H9 (cell line): Measurements from ENCODE around the gene GARNL3. TPM values are rescaled to one million over a fixed set of nuclear protein-coding genes. Genes with fewer than 3 reads are reported as not detected.

Experiments used
- DNase-seq: peaks from one replicate; pipeline ENCODE4 v3.0.0-alpha.2; 2017
- H2AFZ ChIP-seq: one replicate; pipeline ENCODE4 v1.6.1; 2013; ENCODE audit warnings: mild to moderate bottlenecking, low read length, control low read depth, moderate library complexity
- H2AK5ac ChIP-seq: 2 replicates; pipeline ENCODE4 v1.6.1; 2013; ENCODE audit warnings: low read length, control low read depth, mixed read lengths; ENCODE audit not compliant: insufficient read length
- H2BK120ac ChIP-seq: one replicate; pipeline ENCODE4 v1.6.1; 2013; ENCODE audit warnings: low read depth, mild to moderate bottlenecking, low read length, control low read depth, inconsistent platforms; ENCODE audit not compliant: poor library complexity, severe bottlenecking
- H2BK12ac ChIP-seq: 2 replicates; pipeline ENCODE4 v1.6.1; 2013; ENCODE audit warnings: low read length, control low read depth, mixed read lengths, low read depth; ENCODE audit not compliant: insufficient read length
- H2BK15ac ChIP-seq: 2 replicates; pipeline ENCODE4 v1.6.1; 2013; ENCODE audit warnings: low read depth, low read length, control low read depth
- H2BK20ac ChIP-seq: one replicate; pipeline ENCODE4 v1.6.1; 2013; ENCODE audit warnings: low read depth, mild to moderate bottlenecking, low read length, control low read depth, inconsistent platforms; ENCODE audit not compliant: poor library complexity, severe bottlenecking
- H2BK5ac ChIP-seq: 2 replicates; pipeline ENCODE4 v1.6.1; 2013; ENCODE audit warnings: low read length, control low read depth, mixed read lengths; ENCODE audit not compliant: insufficient read length
- H3K14ac ChIP-seq: 2 replicates; pipeline ENCODE4 v1.6.1; 2013; ENCODE audit warnings: low read length, control low read depth; ENCODE audit not compliant: insufficient read depth
- H3K18ac ChIP-seq: 2 replicates; pipeline ENCODE4 v1.6.1; 2013; ENCODE audit warnings: low read depth, mild to moderate bottlenecking, mixed read lengths, low read length, control low read depth; ENCODE audit not compliant: insufficient read length
- H3K23ac ChIP-seq: 2 replicates; pipeline ENCODE4 v1.6.1; 2013; ENCODE audit warnings: low read length, control low read depth, mixed read lengths, low read depth; ENCODE audit not compliant: insufficient read length
- H3K23me2 ChIP-seq: 2 replicates; pipeline ENCODE4 v1.6.1; 2013; ENCODE audit warnings: low read depth, mild to moderate bottlenecking, mixed read lengths, low read length, control low read depth; ENCODE audit not compliant: insufficient read length, poor library complexity, severe bottlenecking
- H3K27ac ChIP-seq: 2 replicates; pipeline ENCODE4 v1.5.1; 2013; ENCODE audit warnings: low read length, control low read depth, mixed read lengths, low read depth; ENCODE audit not compliant: insufficient read length
- H3K27me3 ChIP-seq: 2 replicates; pipeline ENCODE4 v1.6.1; 2013; ENCODE audit warnings: low read length, control low read depth, inconsistent platforms; ENCODE audit not compliant: insufficient read depth
- H3K4ac ChIP-seq: 2 replicates; pipeline ENCODE4 v1.6.1; 2013; ENCODE audit warnings: low read depth, mild to moderate bottlenecking, control low read depth, inconsistent platforms, low read length, moderate library complexity
- H3K4me1 ChIP-seq: 2 replicates; pipeline ENCODE4 v1.6.1; 2013; ENCODE audit warnings: low read length, control low read depth, inconsistent platforms; ENCODE audit not compliant: insufficient read depth
- H3K4me2 ChIP-seq: 2 replicates; pipeline ENCODE4 v1.6.1; 2013; ENCODE audit warnings: low read length, control low read depth, mixed read lengths; ENCODE audit not compliant: insufficient read length, insufficient read depth
- H3K56ac ChIP-seq: 2 replicates; pipeline ENCODE4 v1.6.1; 2013; ENCODE audit warnings: low read depth, mild to moderate bottlenecking, mixed read lengths, low read length, control low read depth; ENCODE audit not compliant: insufficient read length
- H3K79me1 ChIP-seq: 2 replicates; pipeline ENCODE4 v1.6.1; 2013; ENCODE audit warnings: low read depth, mild to moderate bottlenecking, moderate library complexity, low read length, control low read depth, inconsistent platforms; ENCODE audit not compliant: insufficient read depth, poor library complexity, severe bottlenecking
- H3K79me2 ChIP-seq: 2 replicates; pipeline ENCODE4 v1.6.1; 2013; ENCODE audit warnings: low read length, control low read depth, inconsistent platforms; ENCODE audit not compliant: insufficient read depth
- H3K9ac ChIP-seq: 2 replicates; pipeline ENCODE4 v1.6.1; 2013; ENCODE audit warnings: low read length, control low read depth, mixed read lengths; ENCODE audit not compliant: insufficient read length; ENCODE audit errors: extremely low read depth
- H3K9me3 ChIP-seq: one replicate; pipeline ENCODE4 v1.6.1; 2013; ENCODE audit warnings: low read depth, low read length, inconsistent platforms; ENCODE audit not compliant: control insufficient read depth
- H3T11ph ChIP-seq: one replicate; pipeline ENCODE4 v1.6.1; 2013; ENCODE audit warnings: mild to moderate bottlenecking, low read length, control low read depth, inconsistent platforms
- H4K20me1 ChIP-seq: one replicate; pipeline ENCODE4 v1.6.1; 2013; ENCODE audit not compliant: control insufficient read depth, insufficient read length, insufficient read depth
- H4K5ac ChIP-seq: 2 replicates; pipeline ENCODE4 v1.6.1; 2013; ENCODE audit warnings: low read depth, mild to moderate bottlenecking, mixed read lengths, low read length, control low read depth; ENCODE audit not compliant: insufficient read length
- H4K8ac ChIP-seq: replicated peaks from 2 replicates; pipeline ENCODE4 v1.6.1; 2013; ENCODE audit warnings: low read length, control low read depth, mixed read lengths, low read depth; ENCODE audit not compliant: insufficient read length
- H4K91ac ChIP-seq: 2 replicates; pipeline ENCODE4 v1.6.1; 2013; ENCODE audit warnings: low read depth, mild to moderate bottlenecking, moderate library complexity, mixed read lengths, low read length, control low read depth; ENCODE audit not compliant: insufficient read length
- H3K27ac Mint-ChIP-seq, 3 experiments: 2 replicates in 2 of 3; 3 replicates in 1 of 3; pipeline ENCODE4 v1.8.0; 2020 to 2021; ENCODE audit warnings: mixed read lengths in 3 of 3, mild to moderate bottlenecking in 1 of 3, moderate library complexity in 1 of 3
- H3K27me3 Mint-ChIP-seq: 2 replicates; pipeline ENCODE4 v1.8.0; 2021; ENCODE audit warnings: low read depth, mild to moderate bottlenecking, moderate library complexity, mixed read lengths
- H3K36me3 Mint-ChIP-seq, 3 experiments: 2 replicates in 2 of 3; 3 replicates in 1 of 3; pipeline ENCODE4 v1.8.0; 2020 to 2021; ENCODE audit warnings: low read depth in 3 of 3, mixed read lengths in 3 of 3; ENCODE audit not compliant: insufficient read depth in 1 of 3
- H3K4me1 Mint-ChIP-seq, 2 experiments: 2 replicates each; pipeline ENCODE4 v1.8.0; 2020; ENCODE audit warnings: mixed read lengths in 2 of 2
- H3K4me3 Mint-ChIP-seq, 2 experiments: 2 replicates in 1 of 2; 3 replicates in 1 of 2; pipeline ENCODE4 v1.8.0; 2020 to 2021; ENCODE audit warnings: mild to moderate bottlenecking in 2 of 2, mixed read lengths in 2 of 2, moderate library complexity in 1 of 2
- H3K9me3 Mint-ChIP-seq, 2 experiments: 2 replicates in 1 of 2; 3 replicates in 1 of 2; pipeline ENCODE4 v1.8.0; 2020; ENCODE audit warnings: mild to moderate bottlenecking in 2 of 2, mixed read lengths in 2 of 2, moderate library complexity in 1 of 2
- WGBS: extraction: QIAGEN DNeasy Blood & Tissue Kit; methylation state at CpG from one replicate; pipeline ENCODE4 v1.1.7; 2013; ENCODE audit warnings: missing lambda C conversion rate, low lambda C conversion rate, mixed read lengths; ENCODE audit not compliant: insufficient read length; ENCODE audit errors: extremely low coverage; 5-methylcytosine and 5-hydroxymethylcytosine counted together
- total RNA-seq: library from RNA; stranded (reverse); gene quantifications from 2 replicates; pipeline ENCODE4 v1.2.1, GENCODE V29; 2021
- TF ChIP-seq, protein P1 (sequence below): fragments of 200-600 bp; sonication (generic); conservative IDR thresholded peaks from 3 replicates; pipeline ENCODE4 v1.8.0; 2021; ENCODE audit warnings: antibody characterized with exemption, mild to moderate bottlenecking

The GARNL3 gene
- total RNA-seq, 1 experiment from 2014 or later = 8.7 TPM

- H3K27me3 Mint-ChIP-seq = peaks cover 22% of the 10 kb centered on the region
- no peaks in the 10 kb centered on the region for H3K79me1 ChIP-seq
- no peak overlapping the region for H3K4me2 ChIP-seq
- H2AFZ ChIP-seq = no peak overlapping the region
- H2BK5ac ChIP-seq = no peak overlapping the region
- no peak overlapping the region for H3K23ac ChIP-seq
- no peak overlapping the region for H3K9ac ChIP-seq
- no peak overlapping the region for H4K8ac ChIP-seq
- no peak overlapping the region for H3K27ac ChIP-seq
- no peak overlapping the region for H3K14ac ChIP-seq
- peaks cover 3% of the 10 kb centered on the region for H3K23me2 ChIP-seq
- H3T11ph ChIP-seq = no peak overlapping the region
- H2BK20ac ChIP-seq = no peak overlapping the region
- no CpG with 5 or more reads among the region's 10 CpGs for WGBS
- H2BK15ac ChIP-seq = no peak overlapping the region
- no peaks in the 10 kb centered on the region for H3K9me3 ChIP-seq
- no peak overlapping the region for H3K56ac ChIP-seq
- H4K91ac ChIP-seq = no peak overlapping the region
- TF ChIP-seq, protein P1, sequence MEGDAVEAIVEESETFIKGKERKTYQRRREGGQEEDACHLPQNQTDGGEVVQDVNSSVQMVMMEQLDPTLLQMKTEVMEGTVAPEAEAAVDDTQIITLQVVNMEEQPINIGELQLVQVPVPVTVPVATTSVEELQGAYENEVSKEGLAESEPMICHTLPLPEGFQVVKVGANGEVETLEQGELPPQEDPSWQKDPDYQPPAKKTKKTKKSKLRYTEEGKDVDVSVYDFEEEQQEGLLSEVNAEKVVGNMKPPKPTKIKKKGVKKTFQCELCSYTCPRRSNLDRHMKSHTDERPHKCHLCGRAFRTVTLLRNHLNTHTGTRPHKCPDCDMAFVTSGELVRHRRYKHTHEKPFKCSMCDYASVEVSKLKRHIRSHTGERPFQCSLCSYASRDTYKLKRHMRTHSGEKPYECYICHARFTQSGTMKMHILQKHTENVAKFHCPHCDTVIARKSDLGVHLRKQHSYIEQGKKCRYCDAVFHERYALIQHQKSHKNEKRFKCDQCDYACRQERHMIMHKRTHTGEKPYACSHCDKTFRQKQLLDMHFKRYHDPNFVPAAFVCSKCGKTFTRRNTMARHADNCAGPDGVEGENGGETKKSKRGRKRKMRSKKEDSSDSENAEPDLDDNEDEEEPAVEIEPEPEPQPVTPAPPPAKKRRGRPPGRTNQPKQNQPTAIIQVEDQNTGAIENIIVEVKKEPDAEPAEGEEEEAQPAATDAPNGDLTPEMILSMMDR = no peak
- no peaks in the 10 kb centered on the region for H3K9me3 Mint-ChIP-seq
- no peak overlapping the region for H3K4me3 Mint-ChIP-seq
- H2BK12ac ChIP-seq = no peak overlapping the region
- no peak overlapping the region for H3K27ac Mint-ChIP-seq
- DNase-seq = no peak
- H3K4ac ChIP-seq = no peak overlapping the region
- H2BK120ac ChIP-seq = no peak overlapping the region
- H3K79me2 ChIP-seq = no peaks in the 10 kb centered on the region
- H3K4me1 Mint-ChIP-seq = peaks cover 13 to 14% of the 10 kb centered on the region in 2 experiments
- H4K20me1 ChIP-seq = no peaks in the 10 kb centered on the region
- no peak overlapping the region for H4K5ac ChIP-seq
- H3K18ac ChIP-seq = no peak overlapping the region
- no peaks in the 10 kb centered on the region; a peak in 1 of 7 replicates for H3K36me3 Mint-ChIP-seq
- H2AK5ac ChIP-seq = no peak overlapping the region
- H3K4me1 ChIP-seq = no peaks in the 10 kb centered on the region
- H3K27me3 ChIP-seq = no peaks in the 10 kb centered on the region
These were observed 45.8 kb upstream of the GARNL3 start for GRCh38 chr9:127218818-127219217.
